GM12878 (cell line): ENCODE results near the gene FERMT1. TPM values are rescaled to one million over a fixed set of nuclear protein-coding genes. Genes with fewer than 3 reads are reported as not detected.

ENCODE experiments used
- ATAC-seq: fragments of 200-7000 bp; cut with Tn5 transposase; 3 replicates; pipeline ENCODE4 v1.9.1; 2020; ENCODE audit warnings: mild to moderate bottlenecking, moderate library complexity
- BruUV-seq: library from RNA; stranded (reverse); fragments of 400-500 nt; replicated peaks from 2 replicates; lab custom pipeline; 2021; lab: Mats Ljungman, UMichigan
- CTCF ChIA-PET: fragments of 300-600 bp; sonication (Branson Sonifier 250); formaldehyde crosslinking; extraction: SDS; loops from one replicate; lab custom pipeline; 2021; ENCODE audit warnings: inconsistent platforms; lab: Yijun Ruan, JAX
- POLR2A ChIA-PET: fragments of 350-600 bp; formaldehyde crosslinking; extraction: SDS; loops from one replicate; lab custom pipeline; 2021; ENCODE audit warnings: inconsistent platforms; lab: Charles Lee
- RAD21 ChIA-PET: fragments of 300-600 bp; sonication (Branson Sonifier 250); formaldehyde crosslinking; loops from one replicate; lab custom pipeline; 2023; ENCODE audit warnings: antibody characterized with exemption; ENCODE audit not compliant: unreplicated experiment; lab: Charles Lee
- SMC1A ChIA-PET: fragments of 300-600 bp; sonication (Branson Sonifier 250); formaldehyde crosslinking; loops from one replicate; lab custom pipeline; 2023; ENCODE audit not compliant: unreplicated experiment, uncharacterized antibody; lab: Charles Lee
- DNase-seq: peaks from one replicate; pipeline ENCODE4 v3.0.0-alpha.2; 2011; ENCODE audit warnings: low read depth, low spot score
- FAIRE-seq: peaks from 3 replicates; lab custom pipeline; 2011; peaks lifted over from hg19 to GRCh38; lab: Jason Lieb, UNC
- H2AFZ ChIP-seq: 2 replicates; pipeline ENCODE4 v1.6.0; 2011; ENCODE audit warnings: low read depth, low read length, control low read depth; ENCODE audit not compliant: control insufficient read depth
- H3K27ac ChIP-seq: 2 replicates; pipeline ENCODE4 v1.5.1; 2011; ENCODE audit warnings: control low read depth; ENCODE audit not compliant: control insufficient read depth, insufficient read depth
- H3K27me3 ChIP-seq, 2 experiments: replicated peaks in 1 of 2; 2 replicates each; pipeline versions ENCODE4 v1.6.0 to v1.6.1; 2011; ENCODE audit warnings: low read length in 1 of 2; ENCODE audit not compliant: control insufficient read depth in 2 of 2, insufficient read depth in 2 of 2
- H3K36me3 ChIP-seq, 2 experiments: 2 replicates each; pipeline ENCODE4 v1.5.1; 2011; ENCODE audit warnings: low read length in 1 of 2; ENCODE audit not compliant: control insufficient read depth in 2 of 2, insufficient read depth in 2 of 2
- H3K4me1 ChIP-seq: 2 replicates; pipeline ENCODE4 v1.6.1; 2011; ENCODE audit warnings: mild to moderate bottlenecking, low read length, moderate library complexity, mixed read lengths; ENCODE audit not compliant: control insufficient read depth, insufficient read depth
- H3K4me2 ChIP-seq: 2 replicates; pipeline ENCODE4 v1.6.0; 2011; ENCODE audit warnings: control low read depth; ENCODE audit not compliant: control insufficient read depth, insufficient read depth
- H3K4me3 ChIP-seq: fragments of 200-600 bp; sonication (generic); 2 replicates; pipeline ENCODE4 v1.5.1; 2016
- H3K79me2 ChIP-seq: 2 replicates; pipeline ENCODE4 v1.6.0; 2011; ENCODE audit warnings: low read length; ENCODE audit not compliant: control insufficient read depth, insufficient read depth
- H3K9ac ChIP-seq: 2 replicates; pipeline ENCODE4 v1.8.0; 2011; ENCODE audit warnings: low read length, control low read depth, mixed read lengths; ENCODE audit not compliant: control insufficient read depth, insufficient read depth
- H3K9me3 ChIP-seq: replicated peaks from 3 replicates; pipeline ENCODE4 v1.5.1; 2011; ENCODE audit warnings: mild to moderate bottlenecking, low read length; ENCODE audit not compliant: control insufficient read depth, insufficient read depth
- H4K20me1 ChIP-seq: 2 replicates; pipeline ENCODE4 v1.6.0; 2011; ENCODE audit not compliant: control insufficient read depth, insufficient read depth
- BMI1 ChIP-seq: fragments of 450-650 bp; IDR thresholded peaks from 2 replicates; pipeline ENCODE4 v1.6.1; 2016; ENCODE audit warnings: mild to moderate bottlenecking, moderate library complexity, borderline replicate concordance
- CBFB ChIP-seq: IDR thresholded peaks from 2 replicates; pipeline ENCODE4 v1.6.1; 2016; ENCODE audit warnings: antibody characterized with exemption, low read depth
- CHD2 ChIP-seq: IDR thresholded peaks from 2 replicates; pipeline ENCODE4 v1.6.1; 2011; ENCODE audit warnings: low read depth, low read length, improper control_type of control experiment, borderline replicate concordance
- ELK1 ChIP-seq: IDR thresholded peaks from 2 replicates; pipeline ENCODE4 v1.6.1; 2012; ENCODE audit warnings: low read depth, low read length, improper control_type of control experiment
- ETV6 ChIP-seq, 2 experiments: fragments of 450-650 bp in 1 of 2; IDR thresholded peaks in 1 of 2; conservative IDR thresholded peaks in 1 of 2; 2 replicates each; pipeline ENCODE4 v1.6.1; 2014; ENCODE audit warnings: antibody characterized with exemption in 1 of 2, borderline replicate concordance in 1 of 2, low read depth in 1 of 2, mild to moderate bottlenecking in 1 of 2, moderate library complexity in 1 of 2
- FOS ChIP-seq: IDR thresholded peaks from 3 replicates; pipeline ENCODE4 v1.6.1; 2011; ENCODE audit warnings: borderline replicate concordance; ENCODE audit not compliant: insufficient read length; ENCODE audit errors: extremely low read depth
- FOXM1 ChIP-seq: IDR thresholded peaks from 2 replicates; pipeline ENCODE4 v1.6.1; 2012; ENCODE audit warnings: low read depth, mild to moderate bottlenecking, inconsistent platforms, low read length, moderate library complexity
- HDAC2 ChIP-seq: fragments of 200-600 bp; sonication (generic); IDR thresholded peaks from 2 replicates; pipeline ENCODE4 v1.6.1; 2017
- POU2F2 ChIP-seq: IDR thresholded peaks from 3 replicates; pipeline ENCODE4 v1.6.1; 2011; ENCODE audit warnings: low read depth, mild to moderate bottlenecking, low read length, borderline replicate concordance
- STAT1 ChIP-seq: fragments of 450-650 bp; conservative IDR thresholded peaks from 2 replicates; pipeline ENCODE4 v1.6.1; 2014; ENCODE audit warnings: antibody characterized with exemption, mild to moderate bottlenecking
- TBL1XR1 ChIP-seq: IDR thresholded peaks from 2 replicates; pipeline ENCODE4 v1.6.1; 2012; ENCODE audit warnings: low read depth, low read length, improper control_type of control experiment
- WRNIP1 ChIP-seq: IDR thresholded peaks from 2 replicates; pipeline ENCODE4 v1.6.1; 2011; ENCODE audit warnings: low read depth, low read length, improper control_type of control experiment, borderline replicate concordance
- WGBS: methylation state at CpG from one replicate; pipeline ENCODE4 v1.1.6; 2016; ENCODE audit warnings: low lambda C conversion rate; ENCODE audit not compliant: insufficient replicate concordance, insufficient coverage; ENCODE audit errors: missing lambda C conversion rate; 5-methylcytosine and 5-hydroxymethylcytosine counted together
- in situ Hi-C: fragments of 300-500 bp; cut with MboI; formaldehyde crosslinking; loops from 9 replicates; pipeline ENCODE4 v1.14.3; 2018; ENCODE audit warnings: mixed read lengths
- intact Hi-C: fragments of 100-400 bp; cut with micrococcal nuclease; formaldehyde crosslinking; loops from one replicate; pipeline ENCODE4 v1.14.2; 2022; ENCODE audit not compliant: unreplicated experiment
- polyA plus RNA-seq, 11 experiments: library from polyadenylated mRNA; depleted of rRNA in 4 of 11; unstranded in 6 of 11; stranded (reverse) in 5 of 11; fragments of >200 nt; fragmentation: Nextera tagmentation in 4 of 11; fragmentation: Illumina TruSeq in 1 of 11; extraction: Ambion mirVana in 4 of 11; extraction: Trizol in 1 of 11; gene quantifications; 1 replicate in 1 of 11; 2 replicates in 10 of 11; pipeline versions ENCODE4 v1.2.1 to v1.2.3, GENCODE V29; 2011 to 2016; ENCODE audit warnings: inconsistent platforms in 2 of 11, missing spikeins in 2 of 11, low read depth in 1 of 11
- total RNA-seq, 4 experiments: library from RNA; depleted of rRNA in 3 of 4; stranded (reverse); fragments of >200 nt in 3 of 4; fragmentation: Illumina TruSeq in 1 of 4; extraction: Trizol in 1 of 4; gene quantifications; 2 replicates each; pipeline versions ENCODE4 v1.2.1 to v1.2.3, GENCODE V29; 2013 to 2021

Gene FERMT1
- total and polyA plus RNA-seq, 10 of the 15 experiments (the other 5 are each of a cell fraction or from before 2014, with no cell fraction given) = 0.04 to 3.1 (median 0.45) TPM

GRCh38 chr20:6120491-6120988 lies 2.3 kb downstream of the FERMT1 start:
- in situ Hi-C loops = no loop called here
- no peaks in the 10 kb centered on the region for H3K79me2 ChIP-seq
- SMC1A ChIA-PET = interaction anchor here (0.8 to 1.4 kb wide), 4 partner anchors 9 to 30 kb away, joined by 3 to 4 read pairs (median 3); no protein-coding TSS in a partner anchor
- H3K4me1 ChIP-seq = no peaks in the 10 kb centered on the region; the same call in 1 of the 2 replicates
- CTCF ChIA-PET = no interaction called here
- no peak overlapping the region for H3K4me2 ChIP-seq
- FAIRE-seq (no peak), ATAC-seq (peak; percentile 28; the same call in 2 of the 3 replicates), DNase-seq (no peak)
- H3K27me3 ChIP-seq = peaks cover 1 to 17% of the 10 kb centered on the region in 2 experiments
- no peak overlapping the region for H3K4me3 ChIP-seq
- no peak overlapping the region for H3K27ac ChIP-seq
- TF ChIP-seq TBL1XR1 = no peak
- TF ChIP-seq ETV6 (conservative IDR thresholded peaks at IDR 0.05 in 1 of 2, IDR thresholded peaks at IDR 0.05 in 1 of 2; ENCODE audit: borderline replicate concordance in 1 of 2, low read depth in 1 of 2) = no peak
- TF ChIP-seq BMI1 = no peak
- no peak for TF ChIP-seq WRNIP1
- no peak for TF ChIP-seq POU2F2
- no peak for TF ChIP-seq STAT1
- no peaks in the 10 kb centered on the region; the same call in 2 of the 3 replicates for H3K9me3 ChIP-seq
- H4K20me1 ChIP-seq = no peaks in the 10 kb centered on the region
- POLR2A ChIA-PET = no interaction called here
- WGBS = 41% methylated on average over 3 of the region's 3 CpGs
- no peaks in the 10 kb centered on the region for H3K36me3 ChIP-seq
- intact Hi-C loops = no loop called here
- BruUV-seq = no TSS peak
- H3K9ac ChIP-seq = no peak overlapping the region
- RAD21 ChIA-PET = no interaction called here
- H2AFZ ChIP-seq = no peak overlapping the region

GRCh38 chr20:6116758-6117157 lies 6.1 kb downstream of the FERMT1 start:
- H3K9me3 ChIP-seq = no peaks in the 10 kb centered on the region; the same call in 2 of the 3 replicates
- ChIA-PET RAD21 (no interaction called here), POLR2A (no interaction called here), CTCF (no interaction called here), SMC1A (interaction anchor here (1.5 to 2.2 kb wide), 2 partner anchors 10 to 13 kb away, joined by 4 to 7 read pairs; no protein-coding TSS in a partner anchor)
- FAIRE-seq (no peak), DNase-seq (no peak), ATAC-seq (no peak)
- in situ Hi-C loops (no loop called here), intact Hi-C loops (no loop called here)
- no peaks in the 10 kb centered on the region for H3K36me3 ChIP-seq
- no peak overlapping the region for H3K9ac ChIP-seq
- H2AFZ ChIP-seq = no peak overlapping the region
- no TSS peak for BruUV-seq
- H3K79me2 ChIP-seq = no peaks in the 10 kb centered on the region
- H3K4me3 ChIP-seq = no peak overlapping the region
- no peaks in the 10 kb centered on the region for H4K20me1 ChIP-seq
- H3K27me3 ChIP-seq = peaks cover 1 to 3% of the 10 kb centered on the region in 2 experiments; a peak in 2 of 4 replicates
- H3K4me1 ChIP-seq = no peaks in the 10 kb centered on the region
- no peak overlapping the region for H3K4me2 ChIP-seq
- 64% methylated on average over 3 of the region's 3 CpGs for WGBS
- H3K27ac ChIP-seq = no peak overlapping the region
- TF ChIP-seq CBFB = no peak
- no peak for TF ChIP-seq FOXM1
- no peak for TF ChIP-seq HDAC2
- TF ChIP-seq CHD2 = no peak
- no peak for TF ChIP-seq ELK1
- TF ChIP-seq FOS = no peak
